A673 (cell line): Measurements from ENCODE around the gene OSBPL1A.

Experiments
- EZH2 ChIP-seq: fragments of 200-600 bp; sonication (generic); IDR thresholded peaks from 2 replicates; pipeline ENCODE4 v1.6.1; 2017; ENCODE audit warnings: borderline replicate concordance, low read depth, mild to moderate bottlenecking, mixed read lengths, antibody characterized with exemption, low read length; ENCODE audit not compliant: poor library complexity, severe bottlenecking
- TF ChIP-seq, protein P1 (sequence below): fragments of 300-800, 200-600 bp; sonication (generic); conservative IDR thresholded peaks from 2 replicates; pipeline ENCODE4 v1.5.1; 2017; ENCODE audit warnings: low read depth, mild to moderate bottlenecking, antibody characterized with exemption, low read length, moderate library complexity, mixed read lengths

DNA sequence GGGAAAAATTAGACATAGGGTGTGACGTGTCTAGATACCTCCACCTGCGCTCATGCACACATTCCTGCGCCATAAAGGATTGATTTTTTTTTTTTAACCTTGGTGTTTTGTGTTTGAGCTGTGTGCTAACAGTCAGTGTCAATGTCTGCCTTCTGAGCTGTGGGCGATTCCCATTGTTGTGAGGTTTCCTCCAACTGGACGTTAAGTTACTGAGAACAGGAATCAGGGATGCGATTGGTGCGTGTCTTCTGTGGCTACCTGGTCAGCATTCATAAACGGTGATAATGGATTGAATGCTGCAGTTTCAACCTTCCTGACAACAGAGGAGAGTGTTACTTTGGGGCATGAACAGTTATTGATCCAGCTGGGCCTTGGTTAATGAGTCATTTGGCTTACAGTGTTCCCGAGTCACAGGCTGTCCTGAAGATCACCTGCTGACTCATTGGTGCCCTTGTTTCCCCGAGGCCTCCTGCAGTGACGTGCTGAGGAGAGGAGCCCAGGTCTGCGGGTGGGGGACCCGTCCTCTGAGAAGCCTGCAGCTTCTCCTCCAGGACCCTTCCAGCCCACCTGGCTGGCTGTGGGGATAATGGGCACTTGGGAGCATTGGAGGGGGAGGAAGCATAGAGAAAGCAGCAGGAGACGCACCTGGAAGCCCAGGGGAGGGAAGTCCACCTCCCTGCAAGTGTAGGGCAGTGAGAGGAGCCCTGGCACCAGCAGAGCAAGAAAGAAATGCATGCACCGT, 284.6 kb downstream of the OSBPL1A start:
- TF ChIP-seq, protein P1, sequence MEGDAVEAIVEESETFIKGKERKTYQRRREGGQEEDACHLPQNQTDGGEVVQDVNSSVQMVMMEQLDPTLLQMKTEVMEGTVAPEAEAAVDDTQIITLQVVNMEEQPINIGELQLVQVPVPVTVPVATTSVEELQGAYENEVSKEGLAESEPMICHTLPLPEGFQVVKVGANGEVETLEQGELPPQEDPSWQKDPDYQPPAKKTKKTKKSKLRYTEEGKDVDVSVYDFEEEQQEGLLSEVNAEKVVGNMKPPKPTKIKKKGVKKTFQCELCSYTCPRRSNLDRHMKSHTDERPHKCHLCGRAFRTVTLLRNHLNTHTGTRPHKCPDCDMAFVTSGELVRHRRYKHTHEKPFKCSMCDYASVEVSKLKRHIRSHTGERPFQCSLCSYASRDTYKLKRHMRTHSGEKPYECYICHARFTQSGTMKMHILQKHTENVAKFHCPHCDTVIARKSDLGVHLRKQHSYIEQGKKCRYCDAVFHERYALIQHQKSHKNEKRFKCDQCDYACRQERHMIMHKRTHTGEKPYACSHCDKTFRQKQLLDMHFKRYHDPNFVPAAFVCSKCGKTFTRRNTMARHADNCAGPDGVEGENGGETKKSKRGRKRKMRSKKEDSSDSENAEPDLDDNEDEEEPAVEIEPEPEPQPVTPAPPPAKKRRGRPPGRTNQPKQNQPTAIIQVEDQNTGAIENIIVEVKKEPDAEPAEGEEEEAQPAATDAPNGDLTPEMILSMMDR, result no peak
- no peak for TF ChIP-seq EZH2
